ENCODE results near the gene PRSS37. TPM values are rescaled to one million over a fixed set of nuclear protein-coding genes. Genes with fewer than 3 reads are reported as not detected.

Gene PRSS37
- total and polyA plus RNA-seq, 2 of the 8 experiments (the other 6 are each of a cell fraction or from before 2014, with no cell fraction given): not detected

- no peak for TF ChIP-seq ATF2 (IDR thresholded peaks at IDR 0.05; ENCODE audit: low read length)
- TF ChIP-seq SIN3A (conservative IDR thresholded peaks at IDR 0.05 in 1 of 2, IDR thresholded peaks at IDR 0.05 in 1 of 2; ENCODE audit: low read depth in 1 of 2, low read length in 2 of 2): no peak
Observed at GRCh38 chr7:141789917-141790316, 51.4 kb downstream of the PRSS37 start, which contains the start of gene TAS2R5 (continued).
